Esophagus muscularis mucosa (tissue), 3 donors: ENCODE data around the gene PTRH2.

Experiments
- POLR2A ChIP-seq: fragments of 450-650 bp; IDR thresholded peaks from one replicate; pipeline ENCODE4 v1.6.1; 2017; ENCODE audit warnings: antibody characterized with exemption, moderate library complexity, mild to moderate bottlenecking, low read depth
- POLR2AphosphoS5 ChIP-seq, 2 donors: sonication (generic); formaldehyde crosslinking; IDR thresholded peaks; one replicate each; pipeline ENCODE4 v1.6.1; 2017; ENCODE audit warnings: antibody characterized with exemption in 2 of 2
- TF ChIP-seq, protein P1 (sequence below), 3 experiments: fragments of 200-600 bp in 2 of 3; fragments of 450-650 bp in 1 of 3; sonication (generic) in 2 of 3; IDR thresholded peaks; one replicate each; pipeline ENCODE4 v1.5.1; 2017 to 2019; ENCODE audit warnings: antibody characterized with exemption in 3 of 3, mild to moderate bottlenecking in 2 of 3, moderate library complexity in 1 of 3

GRCh38 chr17:59652119-59652518 is 55.1 kb downstream of the PTRH2 start:
- TF ChIP-seq, protein P1, sequence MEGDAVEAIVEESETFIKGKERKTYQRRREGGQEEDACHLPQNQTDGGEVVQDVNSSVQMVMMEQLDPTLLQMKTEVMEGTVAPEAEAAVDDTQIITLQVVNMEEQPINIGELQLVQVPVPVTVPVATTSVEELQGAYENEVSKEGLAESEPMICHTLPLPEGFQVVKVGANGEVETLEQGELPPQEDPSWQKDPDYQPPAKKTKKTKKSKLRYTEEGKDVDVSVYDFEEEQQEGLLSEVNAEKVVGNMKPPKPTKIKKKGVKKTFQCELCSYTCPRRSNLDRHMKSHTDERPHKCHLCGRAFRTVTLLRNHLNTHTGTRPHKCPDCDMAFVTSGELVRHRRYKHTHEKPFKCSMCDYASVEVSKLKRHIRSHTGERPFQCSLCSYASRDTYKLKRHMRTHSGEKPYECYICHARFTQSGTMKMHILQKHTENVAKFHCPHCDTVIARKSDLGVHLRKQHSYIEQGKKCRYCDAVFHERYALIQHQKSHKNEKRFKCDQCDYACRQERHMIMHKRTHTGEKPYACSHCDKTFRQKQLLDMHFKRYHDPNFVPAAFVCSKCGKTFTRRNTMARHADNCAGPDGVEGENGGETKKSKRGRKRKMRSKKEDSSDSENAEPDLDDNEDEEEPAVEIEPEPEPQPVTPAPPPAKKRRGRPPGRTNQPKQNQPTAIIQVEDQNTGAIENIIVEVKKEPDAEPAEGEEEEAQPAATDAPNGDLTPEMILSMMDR (IDR thresholded peaks at IDR 0.05): no peak
- TF ChIP-seq POLR2A (no peak), POLR2AphosphoS5 (IDR thresholded peaks at IDR 0.05) (no peak)
